Fibroblast of pulmonary artery (primary cell): Measurements from ENCODE around the gene MAFB.
A peak's percentile ranks its signal among the peaks of the same experiment; 100 is the strongest.

Experiments used
- DNase-seq: peaks from one replicate; pipeline ENCODE4 v3.0.0-alpha.2; 2010; ENCODE audit warnings: low read depth
- H3K4me3 ChIP-seq: replicated peaks from 2 replicates; pipeline ENCODE4 v1.5.1; 2011; ENCODE audit warnings: low read depth, mild to moderate bottlenecking, control low read depth, low read length, moderate library complexity
- TF ChIP-seq, protein P1 (sequence below): IDR thresholded peaks from 2 replicates; pipeline ENCODE4 v1.5.1; 2011; ENCODE audit warnings: mild to moderate bottlenecking, control low read depth, low read length, inconsistent platforms; ENCODE audit errors: missing control alignments

The MAFB gene

DNA sequence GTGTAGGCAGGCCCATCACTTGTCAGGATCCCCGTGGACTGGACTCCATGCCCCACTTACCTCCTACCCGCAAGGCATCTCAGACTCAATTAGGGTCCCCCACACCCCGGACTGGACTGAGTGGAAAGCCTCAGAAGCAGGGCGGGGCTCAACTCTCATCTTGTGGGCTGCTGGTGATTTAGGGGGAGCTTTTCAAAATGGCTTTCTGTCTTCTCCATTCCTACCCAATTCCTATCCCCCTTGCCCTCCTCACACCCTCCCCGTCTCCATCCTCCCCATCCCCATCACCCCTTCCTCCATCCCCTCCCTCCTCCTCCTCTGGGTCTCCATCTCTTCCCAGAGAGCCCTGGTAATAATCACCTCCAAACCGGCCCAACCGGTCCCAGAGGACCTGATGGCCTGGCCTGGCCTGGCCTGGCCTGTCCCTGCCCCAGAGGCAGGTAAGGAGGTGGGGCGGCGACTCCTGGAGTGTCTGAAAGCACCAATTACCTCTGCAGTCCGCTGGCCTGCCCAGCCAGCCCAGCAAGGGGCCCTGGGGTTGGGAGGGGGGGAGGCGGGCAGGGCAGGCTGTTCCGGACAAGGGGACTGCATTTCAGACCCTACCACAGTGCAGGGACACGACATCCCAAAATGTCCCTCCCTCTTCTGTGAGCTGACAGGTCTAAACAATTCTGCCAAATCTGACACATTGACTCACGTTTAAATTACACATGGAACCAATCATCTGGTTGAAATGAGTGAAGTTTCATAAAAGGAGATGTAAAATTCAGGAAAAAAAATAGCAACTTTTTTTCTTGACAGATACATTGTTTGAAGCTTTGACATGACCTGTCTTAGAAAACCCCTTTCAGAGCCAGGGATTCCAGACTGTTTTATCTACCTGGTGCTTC is 24.8 kb downstream of the MAFB start:
- DNase-seq = no peak
- H3K4me3 ChIP-seq = no peak overlapping the region
- TF ChIP-seq, protein P1, sequence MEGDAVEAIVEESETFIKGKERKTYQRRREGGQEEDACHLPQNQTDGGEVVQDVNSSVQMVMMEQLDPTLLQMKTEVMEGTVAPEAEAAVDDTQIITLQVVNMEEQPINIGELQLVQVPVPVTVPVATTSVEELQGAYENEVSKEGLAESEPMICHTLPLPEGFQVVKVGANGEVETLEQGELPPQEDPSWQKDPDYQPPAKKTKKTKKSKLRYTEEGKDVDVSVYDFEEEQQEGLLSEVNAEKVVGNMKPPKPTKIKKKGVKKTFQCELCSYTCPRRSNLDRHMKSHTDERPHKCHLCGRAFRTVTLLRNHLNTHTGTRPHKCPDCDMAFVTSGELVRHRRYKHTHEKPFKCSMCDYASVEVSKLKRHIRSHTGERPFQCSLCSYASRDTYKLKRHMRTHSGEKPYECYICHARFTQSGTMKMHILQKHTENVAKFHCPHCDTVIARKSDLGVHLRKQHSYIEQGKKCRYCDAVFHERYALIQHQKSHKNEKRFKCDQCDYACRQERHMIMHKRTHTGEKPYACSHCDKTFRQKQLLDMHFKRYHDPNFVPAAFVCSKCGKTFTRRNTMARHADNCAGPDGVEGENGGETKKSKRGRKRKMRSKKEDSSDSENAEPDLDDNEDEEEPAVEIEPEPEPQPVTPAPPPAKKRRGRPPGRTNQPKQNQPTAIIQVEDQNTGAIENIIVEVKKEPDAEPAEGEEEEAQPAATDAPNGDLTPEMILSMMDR = no peak

DNA sequence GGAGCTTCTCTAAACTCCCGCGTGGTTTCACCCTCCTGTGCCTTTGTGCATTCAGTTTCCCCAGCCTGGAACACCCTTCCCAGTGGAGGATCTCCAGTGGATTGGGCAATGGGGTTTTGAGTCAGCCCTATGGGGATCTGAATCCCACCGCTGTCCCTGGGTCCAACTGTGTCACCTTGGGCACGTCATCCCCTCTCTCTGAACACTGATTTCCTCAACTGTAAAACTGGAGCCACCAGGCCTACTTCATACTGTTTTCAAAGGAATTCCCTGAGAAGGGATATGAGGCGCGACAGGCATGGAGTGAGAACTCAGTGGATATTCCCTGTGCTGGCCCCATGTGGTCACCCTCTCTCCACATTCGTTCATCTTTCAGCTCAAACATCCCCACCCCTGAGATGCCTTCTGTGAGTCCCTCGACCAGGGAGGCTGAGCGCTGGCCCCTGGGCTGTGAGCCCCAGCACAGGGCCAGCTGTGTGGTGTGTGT is 25.7 kb downstream of the MAFB start:
- TF ChIP-seq, protein P1 = no peak
- no peak overlapping the region for H3K4me3 ChIP-seq

DNA sequence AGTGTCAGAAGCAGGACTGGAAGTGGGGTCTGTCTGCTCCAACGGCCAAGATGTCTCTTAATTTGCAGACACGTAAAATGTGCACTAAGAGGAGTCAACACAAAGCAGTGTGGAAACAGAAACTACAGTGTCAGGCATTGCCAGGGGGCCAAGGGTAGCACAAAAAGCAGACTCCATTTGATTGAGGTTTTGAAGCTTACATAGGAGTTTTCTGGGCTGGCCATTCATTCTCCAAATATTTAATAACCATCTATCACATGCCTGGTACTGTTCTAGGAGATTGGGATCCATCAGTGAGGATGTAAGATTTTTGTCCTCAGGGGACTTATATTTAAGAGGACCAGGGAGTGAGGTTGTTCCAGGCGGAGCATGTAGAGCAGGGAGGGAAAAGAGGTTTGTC is 29.5 kb downstream of the MAFB start:
- TF ChIP-seq, protein P1 = no peak
- no peak for DNase-seq
- H3K4me3 ChIP-seq = no peak overlapping the region

More for the DNA sequence above, 25.7 kb downstream of the MAFB start:
- no peak for DNase-seq

DNA sequence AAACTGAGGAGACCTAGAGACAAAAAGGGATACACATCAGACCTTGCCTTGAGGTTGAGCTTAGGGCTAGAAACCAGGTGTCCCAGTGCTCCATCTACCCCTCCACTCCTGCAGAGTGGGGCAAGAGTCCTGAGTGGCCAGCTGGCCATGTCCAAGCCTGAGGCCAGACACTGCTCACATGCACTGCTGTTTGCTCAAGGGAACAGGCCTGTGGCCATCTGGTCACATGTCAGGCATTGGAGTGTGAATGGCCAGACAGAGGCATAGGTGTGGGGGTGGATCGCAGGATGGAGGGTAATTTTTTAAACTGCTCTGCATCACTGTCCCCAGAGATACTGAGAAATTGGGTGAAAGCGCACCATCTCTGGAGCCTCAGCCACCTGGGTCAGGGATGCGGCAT is 30.5 kb downstream of the MAFB start:
- H3K4me3 ChIP-seq = no peak overlapping the region
- DNase-seq = no peak
- TF ChIP-seq, protein P1 = no peak

DNA sequence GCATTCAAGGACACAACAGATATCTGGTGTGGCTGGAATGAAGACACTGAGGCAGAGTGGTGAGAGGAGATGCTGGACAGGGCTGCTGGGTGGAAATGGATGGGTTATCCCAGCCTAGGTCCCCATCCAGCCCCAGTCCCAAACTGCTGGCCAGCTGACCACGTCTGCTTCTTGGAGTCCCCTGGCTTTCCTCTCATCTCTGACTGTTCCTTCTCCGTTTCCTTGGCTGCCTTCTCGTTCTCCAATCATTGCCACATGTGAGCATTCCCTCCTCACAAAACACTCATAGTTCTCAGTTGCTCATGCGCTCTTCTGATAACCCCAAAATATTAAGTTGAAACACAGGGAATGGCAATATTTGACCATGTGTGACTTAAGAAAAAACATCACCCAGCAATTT is 31.5 kb downstream of the MAFB start:
- H3K4me3 ChIP-seq = no peak overlapping the region
- no peak for DNase-seq

DNA sequence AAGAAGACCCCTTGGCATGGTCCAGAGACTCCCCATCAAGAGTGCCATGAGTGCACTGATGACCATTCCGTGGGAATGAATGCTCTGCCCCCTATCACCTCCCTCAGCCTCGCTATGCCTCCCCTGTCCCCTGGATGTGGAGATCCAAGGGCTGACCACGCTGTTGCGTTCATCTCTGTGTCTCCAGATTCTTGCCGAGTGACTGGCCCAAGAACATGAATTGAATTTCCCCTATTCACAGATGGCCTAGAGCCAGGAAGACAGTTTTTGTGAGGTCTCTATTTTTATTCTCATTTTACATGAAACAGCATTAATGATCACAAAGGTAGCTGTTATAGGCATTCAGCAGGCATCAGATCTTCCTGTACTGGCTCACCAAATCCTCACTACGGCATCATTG is 33.6 kb downstream of the MAFB start:
- TF ChIP-seq, protein P1 = no peak
- DNase-seq = no peak
- no peak overlapping the region for H3K4me3 ChIP-seq

More for the DNA sequence above, 31.5 kb downstream of the MAFB start:
- TF ChIP-seq, protein P1 = no peak

DNA sequence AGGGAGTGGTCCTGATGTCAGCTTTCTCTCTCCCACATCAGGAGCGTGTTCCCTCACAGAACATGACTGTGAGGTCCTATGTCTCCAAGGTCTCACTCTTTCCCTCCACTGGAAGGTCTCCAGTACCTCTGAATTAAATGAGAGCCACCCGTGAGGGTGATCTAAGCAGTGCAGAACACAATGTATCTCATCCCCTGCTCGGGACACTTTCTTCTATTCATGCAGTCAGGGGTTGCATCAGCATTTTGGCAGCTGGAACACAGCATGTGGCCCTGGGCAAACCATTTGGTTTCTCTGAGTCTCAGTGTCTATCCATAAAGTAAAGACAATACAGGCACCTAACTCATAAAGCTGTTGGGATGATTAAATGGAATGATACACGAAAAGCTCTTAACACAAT is 34.2 kb downstream of the MAFB start:
- TF ChIP-seq, protein P1 = no peak
- no peak overlapping the region for H3K4me3 ChIP-seq
- DNase-seq = peak; percentile 38
